ENCODE data around the gene OVOL1. TPM values are rescaled to one million over a fixed set of nuclear protein-coding genes. Genes with fewer than 3 reads are reported as not detected.
A peak's percentile ranks its signal among the peaks of the same experiment; 100 is the strongest.

Gene OVOL1
- total and polyA plus RNA-seq, 2 of the 13 experiments (the other 11 are each of a cell fraction or from before 2014, with no cell fraction given), result 0.01 TPM; not detected in 1

DNA sequence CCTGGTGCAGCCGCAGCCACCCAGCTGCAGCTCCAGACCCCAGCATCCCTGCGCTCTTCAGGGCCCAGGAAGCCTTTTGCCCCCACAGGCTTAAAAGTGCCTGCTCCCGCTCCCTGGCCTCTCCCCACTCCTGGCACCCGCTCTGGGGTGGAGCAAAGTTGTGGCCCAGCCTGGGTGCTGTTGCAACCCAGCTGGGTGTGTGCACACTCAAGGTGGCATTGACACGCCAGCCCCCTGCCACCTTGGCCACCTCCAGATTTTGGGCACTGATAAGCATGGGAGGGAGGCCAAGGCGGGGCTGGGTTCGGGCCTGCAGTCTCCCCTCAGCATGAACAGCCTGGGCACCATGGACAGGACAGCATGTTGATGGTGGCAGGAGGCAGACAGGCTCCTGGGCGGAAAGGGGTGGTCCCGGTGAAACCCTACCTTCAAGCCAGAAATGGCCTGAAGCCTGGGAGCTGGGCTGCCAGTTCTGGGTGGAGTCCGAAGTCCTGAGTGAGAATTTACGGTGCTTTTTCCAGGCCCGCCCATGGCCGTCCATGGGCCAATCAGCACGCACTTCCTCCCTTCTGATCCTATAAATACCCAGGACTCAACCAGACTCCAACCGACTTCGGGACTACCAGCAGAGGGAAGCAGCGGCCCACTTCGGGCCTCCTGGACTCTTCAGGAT lies 42.7 kb upstream of the OVOL1 start (continued):
- 0 out of 2 replicates have a peak, but pooled peaks have one; percentile 55 for TF ChIP-seq ADNP (CRISPR knock-in tag; IDR thresholded peaks at IDR 0.05)
- TF ChIP-seq, protein P1, sequence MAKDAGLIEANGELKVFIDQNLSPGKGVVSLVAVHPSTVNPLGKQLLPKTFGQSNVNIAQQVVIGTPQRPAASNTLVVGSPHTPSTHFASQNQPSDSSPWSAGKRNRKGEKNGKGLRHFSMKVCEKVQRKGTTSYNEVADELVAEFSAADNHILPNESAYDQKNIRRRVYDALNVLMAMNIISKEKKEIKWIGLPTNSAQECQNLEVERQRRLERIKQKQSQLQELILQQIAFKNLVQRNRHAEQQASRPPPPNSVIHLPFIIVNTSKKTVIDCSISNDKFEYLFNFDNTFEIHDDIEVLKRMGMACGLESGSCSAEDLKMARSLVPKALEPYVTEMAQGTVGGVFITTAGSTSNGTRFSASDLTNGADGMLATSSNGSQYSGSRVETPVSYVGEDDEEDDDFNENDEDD (CRISPR knock-in tag; IDR thresholded peaks at IDR 0.05; ENCODE audit: borderline replicate concordance), result no peak
- TF ChIP-seq JUND (CRISPR knock-in tag; IDR thresholded peaks at IDR 0.05), result no peak
- no peak for TF ChIP-seq KAT7 (CRISPR knock-in tag; IDR thresholded peaks at IDR 0.05; ENCODE audit: borderline replicate concordance)
- peak; percentile 64 for TF ChIP-seq ZMYM3 (CRISPR knock-in tag; IDR thresholded peaks at IDR 0.05)
- TF ChIP-seq, protein P2, sequence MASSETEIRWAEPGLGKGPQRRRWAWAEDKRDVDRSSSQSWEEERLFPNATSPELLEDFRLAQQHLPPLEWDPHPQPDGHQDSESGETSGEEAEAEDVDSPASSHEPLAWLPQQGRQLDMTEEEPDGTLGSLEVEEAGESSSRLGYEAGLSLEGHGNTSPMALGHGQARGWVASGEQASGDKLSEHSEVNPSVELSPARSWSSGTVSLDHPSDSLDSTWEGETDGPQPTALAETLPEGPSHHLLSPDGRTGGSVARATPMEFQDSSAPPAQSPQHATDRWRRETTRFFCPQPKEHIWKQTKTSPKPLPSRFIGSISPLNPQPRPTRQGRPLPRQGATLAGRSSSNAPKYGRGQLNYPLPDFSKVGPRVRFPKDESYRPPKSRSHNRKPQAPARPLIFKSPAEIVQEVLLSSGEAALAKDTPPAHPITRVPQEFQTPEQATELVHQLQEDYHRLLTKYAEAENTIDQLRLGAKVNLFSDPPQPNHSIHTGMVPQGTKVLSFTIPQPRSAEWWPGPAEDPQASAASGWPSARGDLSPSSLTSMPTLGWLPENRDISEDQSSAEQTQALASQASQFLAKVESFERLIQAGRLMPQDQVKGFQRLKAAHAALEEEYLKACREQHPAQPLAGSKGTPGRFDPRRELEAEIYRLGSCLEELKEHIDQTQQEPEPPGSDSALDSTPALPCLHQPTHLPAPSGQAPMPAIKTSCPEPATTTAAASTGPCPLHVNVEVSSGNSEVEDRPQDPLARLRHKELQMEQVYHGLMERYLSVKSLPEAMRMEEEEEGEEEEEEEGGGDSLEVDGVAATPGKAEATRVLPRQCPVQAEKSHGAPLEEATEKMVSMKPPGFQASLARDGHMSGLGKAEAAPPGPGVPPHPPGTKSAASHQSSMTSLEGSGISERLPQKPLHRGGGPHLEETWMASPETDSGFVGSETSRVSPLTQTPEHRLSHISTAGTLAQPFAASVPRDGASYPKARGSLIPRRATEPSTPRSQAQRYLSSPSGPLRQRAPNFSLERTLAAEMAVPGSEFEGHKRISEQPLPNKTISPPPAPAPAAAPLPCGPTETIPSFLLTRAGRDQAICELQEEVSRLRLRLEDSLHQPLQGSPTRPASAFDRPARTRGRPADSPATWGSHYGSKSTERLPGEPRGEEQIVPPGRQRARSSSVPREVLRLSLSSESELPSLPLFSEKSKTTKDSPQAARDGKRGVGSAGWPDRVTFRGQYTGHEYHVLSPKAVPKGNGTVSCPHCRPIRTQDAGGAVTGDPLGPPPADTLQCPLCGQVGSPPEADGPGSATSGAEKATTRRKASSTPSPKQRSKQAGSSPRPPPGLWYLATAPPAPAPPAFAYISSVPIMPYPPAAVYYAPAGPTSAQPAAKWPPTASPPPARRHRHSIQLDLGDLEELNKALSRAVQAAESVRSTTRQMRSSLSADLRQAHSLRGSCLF (CRISPR knock-in tag; IDR thresholded peaks at IDR 0.05; ENCODE audit: borderline replicate concordance), result no peak
- TF ChIP-seq, protein P3, sequence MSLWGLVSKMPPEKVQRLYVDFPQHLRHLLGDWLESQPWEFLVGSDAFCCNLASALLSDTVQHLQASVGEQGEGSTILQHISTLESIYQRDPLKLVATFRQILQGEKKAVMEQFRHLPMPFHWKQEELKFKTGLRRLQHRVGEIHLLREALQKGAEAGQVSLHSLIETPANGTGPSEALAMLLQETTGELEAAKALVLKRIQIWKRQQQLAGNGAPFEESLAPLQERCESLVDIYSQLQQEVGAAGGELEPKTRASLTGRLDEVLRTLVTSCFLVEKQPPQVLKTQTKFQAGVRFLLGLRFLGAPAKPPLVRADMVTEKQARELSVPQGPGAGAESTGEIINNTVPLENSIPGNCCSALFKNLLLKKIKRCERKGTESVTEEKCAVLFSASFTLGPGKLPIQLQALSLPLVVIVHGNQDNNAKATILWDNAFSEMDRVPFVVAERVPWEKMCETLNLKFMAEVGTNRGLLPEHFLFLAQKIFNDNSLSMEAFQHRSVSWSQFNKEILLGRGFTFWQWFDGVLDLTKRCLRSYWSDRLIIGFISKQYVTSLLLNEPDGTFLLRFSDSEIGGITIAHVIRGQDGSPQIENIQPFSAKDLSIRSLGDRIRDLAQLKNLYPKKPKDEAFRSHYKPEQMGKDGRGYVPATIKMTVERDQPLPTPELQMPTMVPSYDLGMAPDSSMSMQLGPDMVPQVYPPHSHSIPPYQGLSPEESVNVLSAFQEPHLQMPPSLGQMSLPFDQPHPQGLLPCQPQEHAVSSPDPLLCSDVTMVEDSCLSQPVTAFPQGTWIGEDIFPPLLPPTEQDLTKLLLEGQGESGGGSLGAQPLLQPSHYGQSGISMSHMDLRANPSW (CRISPR knock-in tag; IDR thresholded peaks at IDR 0.05; ENCODE audit: borderline replicate concordance), result no peak
- peak; percentile 39; the same call in 1 of the 2 replicates for TF ChIP-seq KAT8 (CRISPR knock-in tag; IDR thresholded peaks at IDR 0.05)
- 0 out of 2 replicates have a peak, but pooled peaks have one; percentile 8 for TF ChIP-seq ZNF263 (CRISPR knock-in tag; IDR thresholded peaks at IDR 0.05)
- peak; percentile 46 for TF ChIP-seq RBM39 (IDR thresholded peaks at IDR 0.05; ENCODE audit: low read depth, low read length, poor library complexity, severe bottlenecking)
- TF ChIP-seq, protein P4, sequence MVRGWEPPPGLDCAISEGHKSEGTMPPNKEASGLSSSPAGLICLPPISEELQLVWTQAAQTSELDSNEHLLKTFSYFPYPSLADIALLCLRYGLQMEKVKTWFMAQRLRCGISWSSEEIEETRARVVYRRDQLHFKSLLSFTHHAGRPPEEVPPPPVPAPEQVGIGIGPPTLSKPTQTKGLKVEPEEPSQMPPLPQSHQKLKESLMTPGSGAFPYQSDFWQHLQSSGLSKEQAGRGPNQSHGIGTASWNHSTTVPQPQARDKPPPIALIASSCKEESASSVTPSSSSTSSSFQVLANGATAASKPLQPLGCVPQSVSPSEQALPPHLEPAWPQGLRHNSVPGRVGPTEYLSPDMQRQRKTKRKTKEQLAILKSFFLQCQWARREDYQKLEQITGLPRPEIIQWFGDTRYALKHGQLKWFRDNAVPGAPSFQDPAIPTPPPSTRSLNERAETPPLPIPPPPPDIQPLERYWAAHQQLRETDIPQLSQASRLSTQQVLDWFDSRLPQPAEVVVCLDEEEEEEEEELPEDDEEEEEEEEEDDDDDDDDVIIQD (CRISPR knock-in tag; IDR thresholded peaks at IDR 0.05; ENCODE audit: low read depth), result 0 out of 2 replicates have a peak, but pooled peaks have one; percentile 18
- TF ChIP-seq ETV6 (CRISPR knock-in tag; conservative IDR thresholded peaks at IDR 0.05), result no peak
- no peak for TF ChIP-seq ZNF619 (CRISPR knock-in tag; IDR thresholded peaks at IDR 0.05)
- no peak for TF ChIP-seq IKZF4 (CRISPR knock-in tag; IDR thresholded peaks at IDR 0.05; ENCODE audit: borderline replicate concordance, low read depth, not compliant biosample characterization)
- 0 out of 2 replicates have a peak, but pooled peaks have one; percentile 43 for TF ChIP-seq MEIS2 (CRISPR knock-in tag; IDR thresholded peaks at IDR 0.05)
- TF ChIP-seq YY1 (IDR thresholded peaks at IDR 0.05; ENCODE audit: insufficient read depth, insufficient replicate concordance, low read depth, low read length), result peak; percentile 14
- peak; percentile 40; the same call in 1 of the 2 replicates for TF ChIP-seq THAP11 (CRISPR knock-in tag; IDR thresholded peaks at IDR 0.05)
- no peak for TF ChIP-seq GZF1 (CRISPR knock-in tag; IDR thresholded peaks at IDR 0.05)
- no peak for TF ChIP-seq ZNF660 (CRISPR knock-in tag; IDR thresholded peaks at IDR 0.05; ENCODE audit: borderline replicate concordance, low read depth)

Data from HepG2 (cell line).